ENCODE results near the gene HEMK1. TPM values are rescaled to one million over a fixed set of nuclear protein-coding genes. Genes with fewer than 3 reads are reported as not detected.

The HEMK1 gene
- total RNA-seq, 1 donor from 2014 or later, result 4.5 TPM

DNA sequence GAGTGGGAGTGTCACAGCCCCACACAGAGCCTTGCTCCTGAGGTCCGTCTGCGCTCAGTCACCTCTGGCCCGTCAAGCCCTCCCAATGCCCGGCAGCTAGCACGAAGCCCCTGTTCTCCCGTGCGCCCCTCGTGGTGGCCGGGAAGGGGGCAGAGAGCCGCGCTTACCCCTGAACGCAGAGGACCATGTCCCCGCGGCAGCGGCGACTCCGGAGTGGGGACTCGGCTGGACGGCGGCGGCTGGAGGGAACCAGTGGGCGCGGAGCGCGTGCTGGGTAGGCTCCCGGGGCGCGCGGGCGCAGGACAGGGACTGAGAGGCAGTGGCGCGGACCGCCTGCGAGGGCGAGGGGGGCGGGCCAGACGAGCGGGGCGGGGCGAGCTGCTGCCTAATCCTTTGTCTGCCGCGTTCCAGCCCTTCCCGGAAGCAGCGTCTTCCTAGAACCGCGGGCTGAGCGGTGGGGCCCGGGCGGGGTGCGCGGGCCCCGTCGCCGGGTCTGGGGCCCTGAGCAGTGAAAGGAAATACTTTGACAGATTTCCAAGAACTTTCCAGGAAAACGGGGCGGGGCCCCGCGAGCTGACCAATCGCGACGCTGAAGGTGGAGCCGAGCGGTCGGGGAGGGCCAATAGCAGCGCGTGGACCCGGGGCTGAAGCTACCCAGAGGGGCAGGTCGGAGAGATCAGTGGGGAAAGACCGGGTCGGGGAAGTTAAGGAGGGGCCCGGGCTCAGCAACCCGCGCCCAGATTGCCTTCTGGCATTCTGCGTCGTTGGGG lies 42.3 kb downstream of the HEMK1 start, which contains the start of gene CISH:
Gene CISH (minus strand): TSS at position 311 of the 770 bp plus-strand sequence. CDS start 124 bp downstream, at position 187.
- FAIRE-seq, result no peak
- DNase-seq (ENCODE audit: low spot score in 2 of 2), result peak; percentile 82 to 89

DNA sequence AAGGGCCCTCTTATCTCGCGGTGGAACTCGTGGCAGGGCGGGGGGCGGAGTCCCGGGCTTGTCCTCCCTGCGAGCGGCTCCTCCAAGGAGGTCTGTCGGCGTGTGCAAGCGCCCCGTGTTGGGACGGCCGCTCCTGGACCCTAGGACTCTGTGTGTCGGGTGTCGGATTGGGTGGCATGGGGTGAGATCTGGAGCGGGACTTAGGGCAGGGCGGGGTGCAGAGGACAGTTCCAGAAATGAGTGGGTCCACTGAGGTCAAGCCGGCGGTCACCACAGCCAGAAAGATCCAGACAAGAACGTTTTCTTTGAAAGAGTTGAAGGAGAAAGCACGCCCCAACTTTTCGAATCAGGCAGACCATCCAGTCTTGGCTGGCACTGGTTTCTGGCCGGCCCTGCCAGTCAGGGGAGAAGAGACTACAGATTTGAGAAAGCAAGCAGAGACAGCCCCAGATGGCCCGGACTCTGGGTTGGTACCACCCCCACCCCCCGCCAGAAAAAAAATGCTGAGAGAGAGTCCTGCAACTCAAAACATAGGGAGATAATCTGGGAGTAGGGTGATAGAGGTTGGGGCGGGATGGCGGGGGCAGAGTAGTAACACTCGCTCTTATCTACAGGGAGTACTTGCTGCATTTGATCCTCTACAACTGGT lies 43.0 kb downstream of the HEMK1 start:
- no peak for FAIRE-seq
- DNase-seq (ENCODE audit: low spot score in 2 of 2), result no peak

DNA sequence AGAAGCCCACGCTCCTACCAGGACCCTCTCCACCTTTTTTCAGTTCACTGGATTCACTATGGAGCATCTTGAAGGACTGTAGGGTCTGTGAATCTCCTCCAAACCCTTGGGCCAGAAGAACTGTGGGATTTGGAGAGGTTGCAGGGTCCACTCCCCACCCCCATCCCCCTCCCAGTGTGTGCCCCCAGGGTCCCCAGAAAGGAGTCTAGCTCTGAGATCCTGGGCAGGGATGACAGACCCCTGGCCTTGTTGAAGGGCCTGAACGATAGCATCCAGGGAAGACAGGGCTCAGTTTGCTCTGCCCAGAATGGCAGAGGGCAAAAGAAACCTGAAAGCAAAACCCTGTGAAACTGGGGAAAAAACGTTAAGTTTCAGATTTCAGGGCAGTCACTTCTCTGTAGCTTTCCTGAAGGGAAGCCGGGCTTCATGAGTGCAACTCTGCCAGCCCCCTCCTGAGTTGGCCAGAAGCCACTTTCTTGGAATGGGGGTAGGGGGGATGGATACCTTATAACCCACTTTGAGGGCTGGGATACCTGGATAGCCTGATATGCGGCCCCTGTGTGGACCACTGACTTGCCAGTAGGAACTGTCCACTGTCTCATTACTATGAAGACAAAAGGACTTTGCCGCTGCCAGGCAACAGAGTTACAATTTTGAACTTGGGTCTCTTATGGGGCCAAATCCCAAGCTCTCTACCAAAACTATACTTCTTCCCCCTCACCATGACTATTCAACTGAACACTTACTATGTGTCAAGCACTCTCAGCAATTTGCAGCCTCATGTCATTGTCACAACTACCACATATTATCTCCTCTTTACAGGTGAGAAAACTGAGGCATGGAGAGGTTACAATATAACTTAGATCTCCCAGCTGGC lies 43.9 kb downstream of the HEMK1 start:
- FAIRE-seq (no peak), DNase-seq (ENCODE audit: low spot score in 2 of 2) (no peak)

DNA sequence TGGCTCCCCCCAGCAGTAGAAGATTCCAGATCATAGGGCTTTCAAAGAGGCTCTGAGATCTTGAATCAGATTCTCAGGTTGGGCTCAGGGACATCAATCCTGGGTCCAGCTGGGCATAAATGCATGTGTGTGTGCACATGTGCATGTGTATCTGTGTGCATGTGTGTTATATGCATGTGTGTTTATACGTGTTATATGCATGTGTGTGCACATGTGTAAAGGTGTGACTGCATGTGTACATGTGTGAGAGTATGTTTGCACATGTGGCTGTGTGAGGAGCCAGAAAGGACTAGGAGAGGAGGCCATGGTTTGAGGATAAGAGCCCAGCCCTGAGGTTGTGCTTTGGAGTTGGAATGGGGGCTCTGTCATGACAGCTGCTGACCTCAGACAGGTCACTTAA lies 45.9 kb downstream of the HEMK1 start:
- FAIRE-seq (no peak), DNase-seq (ENCODE audit: low spot score in 2 of 2) (no peak)

DNA sequence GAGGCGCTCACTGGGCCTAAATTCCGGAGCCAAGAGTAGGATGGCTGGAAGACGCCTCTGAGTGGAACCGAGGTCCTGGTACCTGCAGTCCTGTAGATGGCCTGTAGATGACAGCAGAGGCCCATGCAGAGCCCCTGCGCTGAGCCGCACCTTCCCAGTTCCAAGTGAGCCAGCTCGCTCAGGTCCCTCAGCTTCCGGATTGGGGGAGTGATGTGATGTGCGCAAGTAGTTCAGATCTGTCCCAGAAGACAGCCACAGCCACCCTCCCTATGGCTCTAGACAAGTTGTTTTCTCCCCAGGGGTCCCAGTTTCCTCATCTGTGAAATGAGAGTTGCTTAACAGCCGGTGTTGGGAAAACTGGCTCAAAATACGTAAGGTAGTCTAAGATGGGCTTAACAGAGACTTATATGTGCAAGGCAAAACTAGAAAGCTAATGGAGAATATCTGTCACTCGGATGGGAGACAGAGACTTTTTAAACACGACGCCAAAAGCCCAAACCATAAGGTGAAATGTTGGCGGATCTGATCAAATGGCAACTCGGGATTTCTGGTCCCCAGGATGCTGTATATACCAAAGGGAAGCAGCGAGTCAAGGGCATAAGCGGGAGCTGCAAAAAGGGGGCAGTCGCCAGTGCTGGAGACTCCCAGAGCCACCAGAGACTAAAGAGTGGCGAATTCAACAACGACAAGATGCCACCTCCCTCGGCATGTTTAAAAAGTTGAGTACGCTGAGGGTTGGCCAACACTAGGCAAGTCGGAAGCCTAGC lies 46.9 kb downstream of the HEMK1 start:
- FAIRE-seq (no peak), DNase-seq (ENCODE audit: low spot score in 2 of 2) (peak; percentile 85 to 89)

DNA sequence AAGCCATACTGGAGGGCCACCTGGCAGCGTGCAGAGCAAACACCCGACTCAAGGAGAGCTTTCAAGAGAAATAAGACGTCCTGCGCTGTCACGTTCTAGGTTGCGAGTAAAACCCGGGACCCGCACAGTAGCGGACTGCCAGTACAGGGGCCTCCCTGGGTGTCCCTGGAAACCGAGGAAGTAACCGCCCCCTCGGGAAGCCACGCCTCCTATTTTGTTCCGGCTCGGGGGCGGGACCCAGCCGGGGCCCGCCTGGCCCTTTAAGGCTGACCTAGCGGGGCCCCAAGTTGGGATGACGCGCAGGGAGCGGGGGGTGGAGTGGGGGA lies 47.4 kb downstream of the HEMK1 start:
- DNase-seq (ENCODE audit: low spot score in 2 of 2) (peak; percentile 94 to 97), FAIRE-seq (no peak)

DNA sequence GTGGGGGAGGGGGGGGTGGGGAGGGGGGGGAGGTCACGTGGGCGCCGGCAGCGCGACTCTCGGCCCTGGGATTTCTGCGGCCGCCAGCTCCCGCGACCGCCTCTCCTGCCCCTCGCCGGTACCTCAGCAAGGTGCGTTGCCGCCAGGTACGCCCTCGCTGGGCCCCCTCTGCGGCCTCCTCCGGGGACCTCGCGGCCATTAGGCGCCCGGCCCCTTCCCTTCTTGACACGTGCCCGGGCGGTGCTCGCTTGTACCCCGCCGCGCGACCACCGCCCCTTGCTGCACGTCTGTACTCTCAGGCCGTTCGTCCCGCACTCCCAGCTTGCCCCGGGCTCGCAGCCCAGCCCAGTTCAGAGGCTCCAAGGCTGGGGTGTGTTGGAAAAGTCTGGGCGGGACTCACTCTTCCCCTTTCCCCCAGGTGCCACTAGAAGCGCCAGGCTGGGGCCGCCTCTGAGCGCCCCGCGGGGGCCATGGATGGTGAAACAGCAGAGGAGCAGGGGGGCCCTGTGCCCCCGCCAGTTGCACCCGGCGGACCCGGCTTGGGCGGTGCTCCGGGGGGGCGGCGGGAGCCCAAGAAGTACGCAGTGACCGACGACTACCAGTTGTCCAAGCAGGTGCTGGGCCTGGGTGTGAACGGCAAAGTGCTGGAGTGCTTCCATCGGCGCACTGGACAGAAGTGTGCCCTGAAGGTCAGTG lies 47.9 kb downstream of the HEMK1 start, which contains the start of gene MAPKAPK3:
Gene MAPKAPK3 (plus strand): TSS at position 56 of the 696 bp plus-strand sequence. CDS start 415 bp downstream, at position 471.
- DNase-seq (ENCODE audit: low spot score in 2 of 2), result no peak
- FAIRE-seq, result no peak

DNA sequence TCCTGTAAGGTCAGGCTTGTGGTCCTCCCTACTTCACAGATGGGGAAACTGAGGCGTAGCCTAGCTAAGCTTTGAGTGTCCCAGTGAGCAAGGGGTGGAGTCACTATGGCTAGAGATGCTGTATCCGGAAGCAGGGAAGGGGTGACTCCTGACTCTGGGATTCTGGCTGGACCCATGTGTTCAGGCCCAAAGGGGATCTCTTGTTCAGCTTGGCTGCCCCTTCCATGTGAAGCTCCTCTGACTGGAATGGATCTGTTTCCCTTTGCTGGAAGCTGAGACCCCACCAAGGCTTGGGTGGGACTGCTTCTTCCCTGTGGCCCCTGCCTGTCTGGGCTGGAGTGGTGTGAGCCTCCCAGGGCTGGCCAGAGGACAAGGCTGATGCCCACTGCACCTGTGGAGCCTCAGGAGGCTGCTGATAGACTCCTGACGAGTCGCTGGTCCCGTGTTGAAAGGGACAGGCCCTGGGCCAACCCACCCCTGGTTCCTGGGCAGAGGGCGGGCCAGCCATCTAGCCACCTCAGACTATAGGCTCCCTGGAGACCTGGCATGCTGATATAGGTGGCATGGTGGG lies 48.7 kb downstream of the HEMK1 start:
- no peak for FAIRE-seq
- DNase-seq (ENCODE audit: low spot score in 2 of 2), result no peak

DNA sequence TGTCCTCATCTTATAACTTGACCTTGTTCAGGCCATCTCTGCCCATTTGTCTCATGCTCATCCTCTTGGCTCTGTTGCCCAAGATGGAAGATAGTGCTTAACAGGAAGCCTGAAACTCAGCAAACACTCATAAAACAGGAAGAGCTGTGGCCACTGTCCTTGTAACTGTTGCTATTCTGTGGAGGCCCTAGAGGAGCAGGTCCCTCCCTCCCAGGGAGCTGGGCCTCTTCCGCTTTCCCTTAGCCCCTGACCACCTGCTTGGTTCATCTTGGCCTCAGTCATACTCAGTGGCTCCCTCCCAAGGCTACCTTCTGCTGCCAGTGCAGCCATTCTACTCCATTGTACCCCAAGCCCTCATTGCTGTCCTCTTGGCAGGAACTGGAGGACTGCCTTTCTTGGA lies 51.1 kb downstream of the HEMK1 start:
- FAIRE-seq (no peak), DNase-seq (ENCODE audit: low spot score in 2 of 2) (no peak)

DNA sequence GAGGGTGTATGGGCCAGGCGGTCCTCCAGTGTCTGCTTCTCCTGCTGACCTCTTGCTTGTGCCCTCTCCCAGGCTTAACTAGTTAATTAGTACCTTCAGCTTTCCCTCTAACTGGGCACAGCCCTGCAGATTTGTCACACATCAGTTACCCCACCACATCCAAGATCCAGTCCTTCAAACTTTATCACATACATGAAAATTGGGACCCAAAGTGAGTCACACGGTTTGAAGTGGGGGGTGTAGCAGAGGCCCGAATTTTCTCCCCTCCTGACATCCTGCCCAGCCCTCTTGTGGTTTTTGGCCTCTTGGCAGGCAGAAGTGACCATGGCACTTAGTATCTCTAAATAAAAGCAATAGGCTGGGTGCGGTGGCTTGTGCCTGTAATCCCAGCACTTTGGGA lies 51.5 kb downstream of the HEMK1 start:
- no peak for DNase-seq (ENCODE audit: low spot score in 2 of 2)
- no peak for FAIRE-seq

DNA sequence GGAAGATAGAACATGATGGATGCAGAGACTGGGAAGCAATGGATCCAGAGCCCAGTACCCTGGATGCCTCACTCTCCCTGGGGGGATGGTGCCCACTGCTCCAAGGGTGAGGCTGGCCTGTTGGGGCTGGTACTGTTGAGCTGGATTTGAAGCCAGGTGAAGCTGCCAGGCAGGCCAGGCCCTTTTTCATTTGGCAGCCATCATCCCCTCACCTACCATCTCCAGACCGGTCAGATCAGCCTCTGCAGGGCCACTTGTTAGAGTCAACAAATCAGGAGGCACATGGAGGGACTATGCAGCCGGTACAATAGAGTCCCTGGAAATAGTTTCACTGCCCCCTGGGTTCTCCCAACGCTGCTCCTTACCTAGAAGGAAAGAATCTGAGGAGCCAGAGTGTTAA lies 53.6 kb downstream of the HEMK1 start:
- no peak for FAIRE-seq
- DNase-seq (ENCODE audit: low spot score in 2 of 2), result no peak

DNA sequence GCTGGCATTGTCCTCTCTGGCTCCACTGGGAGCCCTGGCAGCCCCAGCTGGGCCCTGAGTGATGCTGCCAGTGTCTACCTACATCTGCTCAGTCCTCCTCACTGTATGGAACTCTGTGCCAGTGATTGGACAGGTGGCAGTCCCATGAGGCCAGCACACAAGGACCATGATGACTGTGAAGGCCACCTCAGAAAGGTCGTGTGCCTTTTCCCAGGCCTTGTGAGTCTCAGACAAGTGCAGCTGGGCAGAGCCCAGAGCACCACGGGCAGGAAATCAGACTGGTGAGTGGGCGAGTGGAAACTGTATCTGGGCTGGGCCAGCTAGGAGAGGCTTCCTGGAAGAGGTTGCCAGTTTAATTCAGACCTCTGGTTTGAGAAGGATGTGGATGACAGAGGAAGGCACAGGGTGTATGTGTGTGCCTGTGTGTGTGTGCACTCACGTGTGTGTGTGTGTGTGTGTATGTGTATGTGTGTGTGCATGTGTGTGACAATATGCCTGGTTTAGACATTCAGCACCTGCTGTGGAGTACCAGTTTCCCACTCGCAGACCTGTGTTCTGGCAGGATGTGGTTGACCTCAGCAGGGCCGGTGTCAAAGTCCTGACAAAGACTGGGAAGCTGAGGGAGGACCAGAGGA lies 54.6 kb downstream of the HEMK1 start:
- DNase-seq (ENCODE audit: low spot score in 2 of 2), result no peak
- no peak for FAIRE-seq

DNA sequence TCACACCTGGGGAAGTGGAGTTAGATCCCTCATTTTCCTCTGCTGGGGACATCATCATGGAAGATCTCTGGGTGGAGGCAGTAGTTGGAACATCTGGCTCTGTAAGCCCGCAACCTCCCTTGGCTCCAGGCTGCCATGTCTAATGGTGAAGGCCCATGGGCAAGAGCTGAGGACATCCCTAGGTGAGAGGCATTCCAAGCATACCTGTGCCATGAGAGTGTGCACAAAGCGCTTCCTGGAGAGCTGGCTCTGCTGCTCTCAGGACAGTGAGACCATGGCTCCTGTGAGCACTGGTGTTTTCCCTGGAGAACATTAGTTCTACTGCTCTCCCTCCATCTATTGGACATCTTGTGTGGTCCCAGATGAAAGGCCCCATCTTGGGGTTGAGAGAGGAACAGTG lies 55.3 kb downstream of the HEMK1 start:
- FAIRE-seq, result no peak
- no peak for DNase-seq (ENCODE audit: low spot score in 2 of 2)

DNA sequence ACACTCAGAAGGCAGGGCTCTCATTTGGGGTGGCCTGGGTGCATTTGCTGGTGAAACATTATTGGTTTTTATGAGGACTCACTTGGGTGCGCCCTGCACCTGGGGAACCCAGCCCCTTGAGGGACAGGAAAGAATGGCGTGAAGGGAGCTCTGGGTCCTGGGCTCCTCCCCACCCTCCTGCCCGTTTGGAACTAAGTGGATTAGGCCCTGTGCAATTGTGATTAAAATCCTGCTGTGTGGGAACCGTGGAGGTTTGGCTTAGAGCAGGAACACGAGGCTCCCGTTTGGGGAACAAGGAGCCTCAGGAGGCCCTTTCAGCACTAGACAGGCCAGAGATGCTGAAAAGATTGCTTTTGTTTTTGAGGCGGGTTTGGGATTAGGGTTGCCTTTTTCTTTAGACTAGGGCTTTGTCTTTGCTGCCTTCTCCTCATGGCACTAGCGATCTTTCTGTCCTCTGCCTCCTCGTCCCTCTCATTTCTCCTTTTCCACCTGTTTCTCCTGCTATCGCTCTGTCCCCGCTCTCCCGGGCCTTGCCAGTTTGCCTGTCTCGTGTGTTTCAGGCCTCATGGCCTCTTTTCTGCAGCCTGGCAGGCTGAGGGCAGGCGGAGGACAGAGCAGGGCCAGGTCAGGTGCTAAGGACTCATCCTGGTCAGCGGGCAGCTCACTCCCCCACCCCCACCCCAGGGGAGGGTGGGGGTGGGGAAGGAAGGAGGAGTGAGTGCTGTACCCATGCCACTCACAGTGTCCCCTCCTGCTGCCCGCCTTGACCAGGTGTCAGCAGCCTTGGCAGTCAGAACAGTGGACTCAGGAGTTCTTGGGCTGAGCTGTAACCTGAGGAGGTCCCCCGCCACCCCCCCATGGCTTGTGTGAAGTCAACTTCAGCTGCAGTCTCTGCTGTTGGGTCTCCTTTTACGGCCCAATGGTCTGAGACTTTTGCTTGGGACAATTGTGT lies 56.2 kb downstream of the HEMK1 start:
- DNase-seq (ENCODE audit: low spot score in 2 of 2) (no peak), FAIRE-seq (no peak)

DNA sequence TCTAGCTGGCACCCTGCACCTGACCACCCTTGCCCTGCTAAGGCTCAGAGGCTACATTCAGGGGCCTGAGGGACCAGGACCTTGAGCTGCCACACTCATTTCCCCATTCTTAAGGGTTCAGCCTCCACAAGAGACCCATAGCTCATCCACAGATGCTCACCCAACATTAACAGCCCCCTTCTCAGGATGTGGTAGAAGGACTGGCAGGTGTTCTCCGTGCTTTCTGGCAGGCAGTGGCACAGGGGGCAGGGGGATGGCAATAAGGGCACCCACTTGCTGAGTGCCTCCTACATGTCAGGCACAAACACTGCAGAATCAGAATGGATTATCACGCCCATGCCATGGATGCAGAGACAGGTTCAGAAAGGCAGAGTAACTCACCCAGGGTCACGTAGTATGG lies 57.1 kb downstream of the HEMK1 start:
- DNase-seq (ENCODE audit: low spot score in 2 of 2), result no peak
- FAIRE-seq, result no peak

DNA sequence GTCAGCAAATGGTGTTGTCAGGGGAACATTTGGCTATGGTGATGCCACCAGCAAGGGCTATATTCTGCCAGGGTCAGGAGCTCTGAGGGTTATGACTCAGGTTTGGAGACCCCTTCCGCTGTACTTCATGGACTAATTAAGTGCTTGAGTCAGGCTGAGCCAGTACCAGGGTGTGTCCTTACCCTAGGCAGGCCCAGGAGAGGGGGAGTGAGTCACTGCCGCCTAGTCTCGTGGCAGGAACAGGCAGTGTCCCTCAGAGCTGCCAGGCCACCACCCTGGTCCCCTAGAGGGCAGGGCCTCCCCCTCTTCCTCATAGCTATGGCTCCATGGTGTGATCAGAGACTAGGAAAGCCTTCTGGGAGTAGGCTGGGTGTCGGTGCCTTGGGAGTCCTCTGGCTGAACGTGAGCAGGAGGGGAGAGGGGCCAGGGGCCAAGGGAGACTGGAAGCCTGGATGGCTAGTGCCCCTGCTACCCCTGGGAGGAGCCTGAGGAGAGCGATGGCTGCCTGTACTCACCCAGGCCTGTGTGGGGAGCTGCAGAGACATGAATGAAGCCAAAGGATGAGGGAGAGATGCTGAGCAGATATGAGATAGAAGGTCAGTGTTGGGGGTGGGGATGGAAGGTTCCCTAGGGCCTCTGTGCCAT lies 58.2 kb downstream of the HEMK1 start:
- FAIRE-seq (no peak), DNase-seq (ENCODE audit: low spot score in 2 of 2) (no peak)

DNA sequence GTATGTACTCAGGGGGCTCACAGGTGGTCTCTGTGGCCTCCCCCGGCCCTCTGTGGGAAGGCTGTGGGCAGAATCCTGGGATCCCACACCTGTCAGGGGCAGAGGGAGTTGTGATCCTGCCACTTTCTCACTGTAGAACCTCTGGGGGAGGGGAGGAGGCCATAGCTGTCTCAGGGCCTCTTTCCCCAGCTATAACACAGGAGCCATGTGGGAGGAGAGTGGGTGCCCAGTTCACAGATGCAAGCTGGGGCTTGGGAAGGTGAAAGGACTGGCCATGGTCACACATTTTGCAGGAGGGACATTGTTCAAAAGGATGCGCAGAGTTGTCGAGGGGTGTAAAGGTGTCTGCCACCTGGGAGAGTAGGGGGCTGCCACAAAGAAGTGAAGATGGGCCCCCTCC lies 59.3 kb downstream of the HEMK1 start:
- FAIRE-seq (no peak), DNase-seq (ENCODE audit: low spot score in 2 of 2) (no peak)

Measured in frontal cortex (tissue), 4 donors.